ENCODE data around the gene CENPB.

- TF ChIP-seq, protein P1, sequence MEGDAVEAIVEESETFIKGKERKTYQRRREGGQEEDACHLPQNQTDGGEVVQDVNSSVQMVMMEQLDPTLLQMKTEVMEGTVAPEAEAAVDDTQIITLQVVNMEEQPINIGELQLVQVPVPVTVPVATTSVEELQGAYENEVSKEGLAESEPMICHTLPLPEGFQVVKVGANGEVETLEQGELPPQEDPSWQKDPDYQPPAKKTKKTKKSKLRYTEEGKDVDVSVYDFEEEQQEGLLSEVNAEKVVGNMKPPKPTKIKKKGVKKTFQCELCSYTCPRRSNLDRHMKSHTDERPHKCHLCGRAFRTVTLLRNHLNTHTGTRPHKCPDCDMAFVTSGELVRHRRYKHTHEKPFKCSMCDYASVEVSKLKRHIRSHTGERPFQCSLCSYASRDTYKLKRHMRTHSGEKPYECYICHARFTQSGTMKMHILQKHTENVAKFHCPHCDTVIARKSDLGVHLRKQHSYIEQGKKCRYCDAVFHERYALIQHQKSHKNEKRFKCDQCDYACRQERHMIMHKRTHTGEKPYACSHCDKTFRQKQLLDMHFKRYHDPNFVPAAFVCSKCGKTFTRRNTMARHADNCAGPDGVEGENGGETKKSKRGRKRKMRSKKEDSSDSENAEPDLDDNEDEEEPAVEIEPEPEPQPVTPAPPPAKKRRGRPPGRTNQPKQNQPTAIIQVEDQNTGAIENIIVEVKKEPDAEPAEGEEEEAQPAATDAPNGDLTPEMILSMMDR (IDR thresholded peaks at IDR 0.05): no peak
- no peak for TF ChIP-seq POLR2A (IDR thresholded peaks at IDR 0.05)
Observed at GRCh38 chr20:3739926-3740451, 46.6 kb downstream of the CENPB start.
